HepG2 (cell line): ENCODE data around the gene WNK1. TPM values are rescaled to one million over a fixed set of nuclear protein-coding genes. Genes with fewer than 3 reads are reported as not detected.

Experiments used
- ATAC-seq: fragments of 200-7000 bp; cut with Tn5 transposase; 3 replicates; pipeline ENCODE4 v1.9.1; 2020; ENCODE audit warnings: mild to moderate bottlenecking, moderate library complexity
- BruUV-seq: library from RNA; stranded (reverse); fragments of 400-500 nt; replicated peaks from 2 replicates; lab custom pipeline; 2021; lab: Mats Ljungman, UMichigan
- CTCF ChIA-PET: fragments of 300-600 bp; formaldehyde crosslinking; extraction: SDS; loops from one replicate; lab custom pipeline; 2021; ENCODE audit warnings: low total read pairs, inconsistent platforms, low intra/inter-chr PET ratio; lab: Yijun Ruan, JAX
- POLR2A ChIA-PET: fragments of 350-600 bp; sonication (Branson Sonifier 250); formaldehyde crosslinking; loops from one replicate; lab custom pipeline; 2020; ENCODE audit warnings: antibody characterized with exemption, inconsistent platforms; lab: Yijun Ruan, JAX
- DNase-seq: peaks from one replicate; pipeline ENCODE4 v3.0.0-alpha.2; 2015; ENCODE audit warnings: low spot score
- FAIRE-seq: peaks from 3 replicates; lab custom pipeline; 2011; peaks lifted over from hg19 to GRCh38; lab: Jason Lieb, UNC
- H2AFZ ChIP-seq: one replicate; pipeline ENCODE4 v1.6.1; 2011; ENCODE audit warnings: low read length, inconsistent platforms
- H3K27ac ChIP-seq: fragments of 300-600 bp; 3 replicates; pipeline ENCODE4 v1.8.0; 2011; ENCODE audit warnings: mixed run types, mild to moderate bottlenecking, mixed read lengths, low read length, inconsistent platforms; ENCODE audit not compliant: insufficient read depth; ENCODE audit errors: extremely low read length
- H3K27me3 ChIP-seq, 2 experiments: fragments of 200-600 bp in 1 of 2; 2 replicates in 1 of 2; 3 replicates in 1 of 2; pipeline versions ENCODE4 v1.6.0 to v1.8.0; 2011; ENCODE audit warnings: low read length in 2 of 2, mild to moderate bottlenecking in 2 of 2, moderate library complexity in 2 of 2, inconsistent platforms in 1 of 2; ENCODE audit not compliant: insufficient read depth in 2 of 2, control insufficient read depth in 1 of 2
- H3K36me3 ChIP-seq, 2 experiments: fragments of 200-600 bp in 1 of 2; replicated peaks in 1 of 2; 2 replicates in 1 of 2; 3 replicates in 1 of 2; pipeline versions ENCODE4 v1.5.1 to v1.8.0; 2011; ENCODE audit warnings: low read length in 2 of 2, inconsistent platforms in 1 of 2; ENCODE audit not compliant: insufficient read depth in 2 of 2, control insufficient read depth in 1 of 2
- H3K4me1 ChIP-seq: 2 replicates; pipeline ENCODE4 v1.5.1; 2012; ENCODE audit warnings: low read length, inconsistent platforms; ENCODE audit not compliant: insufficient read depth
- H3K4me2 ChIP-seq: 2 replicates; pipeline ENCODE4 v1.6.0; 2011; ENCODE audit warnings: low read depth, low read length, inconsistent platforms
- H3K4me3 ChIP-seq, 3 experiments: fragments of 200-600 bp in 1 of 3; sonication (generic), shearing (Covaris generic) in 1 of 3; replicated peaks in 1 of 3; 2 replicates each; pipeline ENCODE4 v1.5.1; 2011 to 2016; ENCODE audit warnings: low read length in 3 of 3, inconsistent platforms in 2 of 3, low read depth in 2 of 3, mild to moderate bottlenecking in 2 of 3, control low read depth in 1 of 3, mixed read lengths in 1 of 3; ENCODE audit not compliant: insufficient read depth in 1 of 3
- H3K79me2 ChIP-seq: one replicate; pipeline ENCODE4 v1.6.1; 2011; ENCODE audit warnings: low read length, inconsistent platforms; ENCODE audit not compliant: insufficient read depth
- H3K9ac ChIP-seq: 2 replicates; pipeline ENCODE4 v1.6.0; 2011; ENCODE audit warnings: mild to moderate bottlenecking, low read depth, low read length, inconsistent platforms; ENCODE audit not compliant: insufficient read depth
- H3K9me3 ChIP-seq: 2 replicates; pipeline ENCODE4 v1.5.1; 2012; ENCODE audit warnings: mild to moderate bottlenecking, low read length
- H4K20me1 ChIP-seq: 2 replicates; pipeline ENCODE4 v1.6.0; 2011; ENCODE audit warnings: inconsistent platforms, mild to moderate bottlenecking, low read length, moderate library complexity; ENCODE audit not compliant: insufficient read depth
- JARID2 ChIP-seq: sonication (generic); formaldehyde crosslinking; IDR thresholded peaks from 2 replicates; pipeline ENCODE4 v1.8.1; 2023; ENCODE audit warnings: missing genetic modification reagents, inconsistent platforms; ENCODE audit not compliant: insufficient replicate concordance
- KMT2B ChIP-seq: IDR thresholded peaks from 2 replicates; pipeline ENCODE4 v1.6.1; 2016; ENCODE audit warnings: missing genetic modification reagents, missing compliant biosample characterization
- MTA1 ChIP-seq: sonication (generic); formaldehyde crosslinking; IDR thresholded peaks from 2 replicates; pipeline ENCODE4 v1.4.0; 2020; ENCODE audit warnings: missing genetic modification reagents, mild to moderate bottlenecking, borderline replicate concordance
- NR2F1 ChIP-seq, 2 experiments: fragments of 450-650 bp in 1 of 2; formaldehyde crosslinking in 1 of 2; IDR thresholded peaks; 2 replicates each; pipeline versions ENCODE4 v1.5.0 to v1.6.1; 2016 to 2020; ENCODE audit warnings: mild to moderate bottlenecking in 1 of 2, missing compliant biosample characterization in 1 of 2, missing genetic modification reagents in 1 of 2, moderate library complexity in 1 of 2
- SP2 ChIP-seq: sonication (generic); formaldehyde crosslinking; IDR thresholded peaks from 2 replicates; pipeline ENCODE4 v1.5.1; 2020; ENCODE audit warnings: mild to moderate bottlenecking, missing genetic modification reagents
- TCF12 ChIP-seq, 2 experiments: fragments of 450-650 bp in 1 of 2; sonication (generic) in 1 of 2; formaldehyde crosslinking in 1 of 2; IDR thresholded peaks; 2 replicates each; pipeline versions ENCODE4 v1.6.1 to v1.8.0; 2017 to 2022; ENCODE audit warnings: antibody characterized with exemption in 1 of 2, mild to moderate bottlenecking in 1 of 2, missing genetic modification reagents in 1 of 2, moderate library complexity in 1 of 2
- ZNF24 ChIP-seq: fragments of 450-650 bp; IDR thresholded peaks from 2 replicates; pipeline ENCODE4 v1.6.1; 2017; ENCODE audit warnings: antibody characterized with exemption, mild to moderate bottlenecking
- WGBS: methylation state at CpG from one replicate; pipeline ENCODE4 v1.1.6; 2017; ENCODE audit warnings: low lambda C conversion rate; 5-methylcytosine and 5-hydroxymethylcytosine counted together
- in situ Hi-C: cut with HindIII; loops from 2 replicates; pipeline ENCODE4 v1.10.0; 2017; ENCODE audit warnings: low pct_unique_long_range_greater_than_20kb; ENCODE audit not compliant: extremely low pct_ligation_motif_present
- intact Hi-C: fragments of 100-400 bp; cut with micrococcal nuclease; formaldehyde crosslinking; loops from one replicate; pipeline ENCODE4 v1.10.0; 2022; ENCODE audit not compliant: unreplicated experiment
- polyA plus RNA-seq, 8 experiments: library from polyadenylated mRNA; depleted of rRNA in 3 of 8; stranded (reverse) in 7 of 8; unstranded in 1 of 8; fragments of >200 nt; fragmentation: Illumina TruSeq in 4 of 8; extraction: Trizol in 4 of 8; gene quantifications; 2 replicates each; pipeline versions ENCODE4 v1.2.1 to v1.2.3, GENCODE V29; 2011 to 2016; ENCODE audit warnings: low read depth in 4 of 8, missing spikeins in 1 of 8, mixed read lengths in 1 of 8; ENCODE audit not compliant: insufficient read depth in 1 of 8
- total RNA-seq, 5 experiments: library from RNA; depleted of rRNA; stranded (reverse); fragments of >200 nt; fragmentation: Illumina TruSeq; extraction: Trizol; gene quantifications; 2 replicates each; pipeline ENCODE4 v1.2.3, GENCODE V29; 2016; ENCODE audit warnings: low read depth in 1 of 5
- TF ChIP-seq, protein P1 (sequence below): sonication (generic); formaldehyde crosslinking; IDR thresholded peaks from 2 replicates; pipeline ENCODE4 v1.9.0; 2022; ENCODE audit warnings: missing genetic modification reagents, mild to moderate bottlenecking, borderline replicate concordance
- TF ChIP-seq, protein P2 (sequence below): sonication (generic); formaldehyde crosslinking; IDR thresholded peaks from 2 replicates; pipeline ENCODE4 v1.4.0; 2020; ENCODE audit warnings: low read depth, missing genetic modification reagents
- TF ChIP-seq, protein P3 (sequence below): sonication (generic); formaldehyde crosslinking; IDR thresholded peaks from 2 replicates; pipeline ENCODE4 v1.8.0; 2022; ENCODE audit warnings: mild to moderate bottlenecking, missing genetic modification reagents; ENCODE audit not compliant: insufficient replicate concordance
- TF ChIP-seq, protein P4 (sequence below): sonication (generic); formaldehyde crosslinking; IDR thresholded peaks from 2 replicates; pipeline ENCODE4 v1.5.0; 2020; ENCODE audit warnings: mild to moderate bottlenecking, missing genetic modification reagents
- TF ChIP-seq, protein P5 (sequence below): sonication (generic); formaldehyde crosslinking; conservative IDR thresholded peaks from 2 replicates; pipeline ENCODE4 v1.8.0; 2022; ENCODE audit warnings: low read depth, missing genetic modification reagents

WNK1 gene
- total and polyA plus RNA-seq, 2 of the 13 experiments (the other 11 are each of a cell fraction or from before 2014, with no cell fraction given): 31.1 to 54.8 TPM

DNA sequence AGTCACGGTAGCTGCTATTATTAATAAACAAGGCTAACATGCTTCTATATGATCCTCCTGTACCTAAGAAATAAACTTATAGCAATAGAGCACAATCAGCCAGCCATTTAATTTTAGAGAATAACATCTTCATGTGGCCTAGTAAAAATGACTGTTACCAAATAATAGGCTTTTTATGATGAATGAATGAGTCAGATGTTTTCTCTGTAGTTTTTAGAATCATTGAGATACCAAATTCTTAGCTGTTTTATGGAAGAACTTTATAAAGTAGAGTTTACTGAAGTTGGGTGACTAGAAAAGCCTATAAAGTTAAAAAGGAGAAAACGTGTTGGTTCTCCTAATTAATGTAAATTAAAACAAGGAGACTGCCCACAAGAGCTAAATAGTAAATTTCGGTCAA, 40.7 kb downstream of the WNK1 start:
- Histone ChIP-seq H3K4me1 (peaks cover 24% of the 10 kb centered on the region), H3K27ac (no peak overlapping the region), H2AFZ (no peak overlapping the region), H3K79me2 (peaks cover 97% of the 10 kb centered on the region), H3K4me3 (no peak overlapping the region), H4K20me1 (peaks cover 37% of the 10 kb centered on the region; the same call in 1 of the 2 replicates), H3K9ac (no peak overlapping the region), H3K9me3 (no peaks in the 10 kb centered on the region), H3K36me3 (peaks cover 0 to 3% of the 10 kb centered on the region in 2 experiments; a peak in 2 of 5 replicates), H3K27me3 (no peaks in the 10 kb centered on the region), H3K4me2 (no peak overlapping the region)
- DNase-seq (no peak), ATAC-seq (no peak), FAIRE-seq (no peak)
- CTCF ChIA-PET: no interaction called here
- intact Hi-C loops: no loop called here
- no TSS peak for BruUV-seq
- POLR2A ChIA-PET: no interaction called here
- WGBS: 95% methylated on average over 3 of the region's 3 CpGs
- in situ Hi-C loops: no loop called here
- TF ChIP-seq, protein P1, sequence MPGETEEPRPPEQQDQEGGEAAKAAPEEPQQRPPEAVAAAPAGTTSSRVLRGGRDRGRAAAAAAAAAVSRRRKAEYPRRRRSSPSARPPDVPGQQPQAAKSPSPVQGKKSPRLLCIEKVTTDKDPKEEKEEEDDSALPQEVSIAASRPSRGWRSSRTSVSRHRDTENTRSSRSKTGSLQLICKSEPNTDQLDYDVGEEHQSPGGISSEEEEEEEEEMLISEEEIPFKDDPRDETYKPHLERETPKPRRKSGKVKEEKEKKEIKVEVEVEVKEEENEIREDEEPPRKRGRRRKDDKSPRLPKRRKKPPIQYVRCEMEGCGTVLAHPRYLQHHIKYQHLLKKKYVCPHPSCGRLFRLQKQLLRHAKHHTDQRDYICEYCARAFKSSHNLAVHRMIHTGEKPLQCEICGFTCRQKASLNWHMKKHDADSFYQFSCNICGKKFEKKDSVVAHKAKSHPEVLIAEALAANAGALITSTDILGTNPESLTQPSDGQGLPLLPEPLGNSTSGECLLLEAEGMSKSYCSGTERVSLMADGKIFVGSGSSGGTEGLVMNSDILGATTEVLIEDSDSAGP (CRISPR knock-in tag): no peak
- TF ChIP-seq TCF12 (IDR thresholded peaks at IDR 0.05) (no peak), TCF12 (CRISPR knock-in tag; IDR thresholded peaks at IDR 0.05) (no peak), ZNF24 (no peak), SP2 (CRISPR knock-in tag) (no peak), JARID2 (no peak), NR2F1 (CRISPR knock-in tag; IDR thresholded peaks at IDR 0.05) (no peak), MTA1 (CRISPR knock-in tag) (no peak), KMT2B (no peak)
- TF ChIP-seq, protein P2, sequence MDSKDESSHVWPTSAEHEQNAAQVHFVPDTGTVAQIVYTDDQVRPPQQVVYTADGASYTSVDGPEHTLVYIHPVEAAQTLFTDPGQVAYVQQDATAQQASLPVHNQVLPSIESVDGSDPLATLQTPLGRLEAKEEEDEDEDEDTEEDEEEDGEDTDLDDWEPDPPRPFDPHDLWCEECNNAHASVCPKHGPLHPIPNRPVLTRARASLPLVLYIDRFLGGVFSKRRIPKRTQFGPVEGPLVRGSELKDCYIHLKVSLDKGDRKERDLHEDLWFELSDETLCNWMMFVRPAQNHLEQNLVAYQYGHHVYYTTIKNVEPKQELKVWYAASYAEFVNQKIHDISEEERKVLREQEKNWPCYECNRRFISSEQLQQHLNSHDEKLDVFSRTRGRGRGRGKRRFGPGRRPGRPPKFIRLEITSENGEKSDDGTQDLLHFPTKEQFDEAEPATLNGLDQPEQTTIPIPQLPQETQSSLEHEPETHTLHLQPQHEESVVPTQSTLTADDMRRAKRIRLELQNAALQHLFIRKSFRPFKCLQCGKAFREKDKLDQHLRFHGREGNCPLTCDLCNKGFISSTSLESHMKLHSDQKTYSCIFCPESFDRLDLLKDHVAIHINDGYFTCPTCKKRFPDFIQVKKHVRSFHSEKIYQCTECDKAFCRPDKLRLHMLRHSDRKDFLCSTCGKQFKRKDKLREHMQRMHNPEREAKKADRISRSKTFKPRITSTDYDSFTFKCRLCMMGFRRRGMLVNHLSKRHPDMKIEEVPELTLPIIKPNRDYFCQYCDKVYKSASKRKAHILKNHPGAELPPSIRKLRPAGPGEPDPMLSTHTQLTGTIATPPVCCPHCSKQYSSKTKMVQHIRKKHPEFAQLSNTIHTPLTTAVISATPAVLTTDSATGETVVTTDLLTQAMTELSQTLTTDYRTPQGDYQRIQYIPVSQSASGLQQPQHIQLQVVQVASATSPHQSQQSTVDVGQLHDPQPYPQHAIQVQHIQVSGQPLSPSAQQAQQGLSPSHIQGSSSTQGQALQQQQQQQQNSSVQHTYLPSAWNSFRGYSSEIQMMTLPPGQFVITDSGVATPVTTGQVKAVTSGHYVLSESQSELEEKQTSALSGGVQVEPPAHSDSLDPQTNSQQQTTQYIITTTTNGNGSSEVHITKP: no peak
- TF ChIP-seq, protein P3, sequence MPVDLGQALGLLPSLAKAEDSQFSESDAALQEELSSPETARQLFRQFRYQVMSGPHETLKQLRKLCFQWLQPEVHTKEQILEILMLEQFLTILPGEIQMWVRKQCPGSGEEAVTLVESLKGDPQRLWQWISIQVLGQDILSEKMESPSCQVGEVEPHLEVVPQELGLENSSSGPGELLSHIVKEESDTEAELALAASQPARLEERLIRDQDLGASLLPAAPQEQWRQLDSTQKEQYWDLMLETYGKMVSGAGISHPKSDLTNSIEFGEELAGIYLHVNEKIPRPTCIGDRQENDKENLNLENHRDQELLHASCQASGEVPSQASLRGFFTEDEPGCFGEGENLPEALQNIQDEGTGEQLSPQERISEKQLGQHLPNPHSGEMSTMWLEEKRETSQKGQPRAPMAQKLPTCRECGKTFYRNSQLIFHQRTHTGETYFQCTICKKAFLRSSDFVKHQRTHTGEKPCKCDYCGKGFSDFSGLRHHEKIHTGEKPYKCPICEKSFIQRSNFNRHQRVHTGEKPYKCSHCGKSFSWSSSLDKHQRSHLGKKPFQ (CRISPR knock-in tag): no peak
- TF ChIP-seq, protein P4, sequence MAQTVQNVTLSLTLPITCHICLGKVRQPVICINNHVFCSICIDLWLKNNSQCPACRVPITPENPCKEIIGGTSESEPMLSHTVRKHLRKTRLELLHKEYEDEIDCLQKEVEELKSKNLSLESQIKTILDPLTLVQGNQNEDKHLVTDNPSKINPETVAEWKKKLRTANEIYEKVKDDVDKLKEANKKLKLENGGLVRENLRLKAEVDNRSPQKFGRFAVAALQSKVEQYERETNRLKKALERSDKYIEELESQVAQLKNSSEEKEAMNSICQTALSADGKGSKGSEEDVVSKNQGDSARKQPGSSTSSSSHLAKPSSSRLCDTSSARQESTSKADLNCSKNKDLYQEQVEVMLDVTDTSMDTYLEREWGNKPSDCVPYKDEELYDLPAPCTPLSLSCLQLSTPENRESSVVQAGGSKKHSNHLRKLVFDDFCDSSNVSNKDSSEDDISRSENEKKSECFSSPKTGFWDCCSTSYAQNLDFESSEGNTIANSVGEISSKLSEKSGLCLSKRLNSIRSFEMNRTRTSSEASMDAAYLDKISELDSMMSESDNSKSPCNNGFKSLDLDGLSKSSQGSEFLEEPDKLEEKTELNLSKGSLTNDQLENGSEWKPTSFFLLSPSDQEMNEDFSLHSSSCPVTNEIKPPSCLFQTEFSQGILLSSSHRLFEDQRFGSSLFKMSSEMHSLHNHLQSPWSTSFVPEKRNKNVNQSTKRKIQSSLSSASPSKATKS: no peak
- TF ChIP-seq, protein P5, sequence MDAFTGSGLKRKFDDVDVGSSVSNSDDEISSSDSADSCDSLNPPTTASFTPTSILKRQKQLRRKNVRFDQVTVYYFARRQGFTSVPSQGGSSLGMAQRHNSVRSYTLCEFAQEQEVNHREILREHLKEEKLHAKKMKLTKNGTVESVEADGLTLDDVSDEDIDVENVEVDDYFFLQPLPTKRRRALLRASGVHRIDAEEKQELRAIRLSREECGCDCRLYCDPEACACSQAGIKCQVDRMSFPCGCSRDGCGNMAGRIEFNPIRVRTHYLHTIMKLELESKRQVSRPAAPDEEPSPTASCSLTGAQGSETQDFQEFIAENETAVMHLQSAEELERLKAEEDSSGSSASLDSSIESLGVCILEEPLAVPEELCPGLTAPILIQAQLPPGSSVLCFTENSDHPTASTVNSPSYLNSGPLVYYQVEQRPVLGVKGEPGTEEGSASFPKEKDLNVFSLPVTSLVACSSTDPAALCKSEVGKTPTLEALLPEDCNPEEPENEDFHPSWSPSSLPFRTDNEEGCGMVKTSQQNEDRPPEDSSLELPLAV (CRISPR knock-in tag): no peak
